Thyroid gland (tissue), 4 donors: ENCODE data around the gene MYLK. TPM values are rescaled to one million over a fixed set of nuclear protein-coding genes. Genes with fewer than 3 reads are reported as not detected.
"Not testable (repeated sequence)": the region's sequence is repeated elsewhere in the genome, so short reads cannot be mapped to it uniquely, and the experiment has no call there.

Experiments used
- DNase-seq, 2 donors: peaks; one replicate each; pipeline ENCODE4 v3.0.0-alpha.2; 2019
- H3K27ac ChIP-seq, 3 donors: fragments of 200-600 bp; sonication (generic); 1 replicate in 2 of 3; 2 replicates in 1 of 3; pipeline ENCODE4 v1.5.1; 2016 to 2019; ENCODE audit warnings: mild to moderate bottlenecking in 1 of 3, moderate library complexity in 1 of 3
- H3K27me3 ChIP-seq: fragments of 200-600 bp; sonication (generic); one replicate; pipeline ENCODE4 v1.5.1; 2019
- H3K36me3 ChIP-seq, 2 donors: fragments of 200-600 bp; sonication (generic); one replicate each; pipeline ENCODE4 v1.5.1; 2016 to 2019
- H3K4me1 ChIP-seq, 2 donors: fragments of 200-600 bp; sonication (generic); one replicate each; pipeline ENCODE4 v1.5.1; 2017 to 2019
- H3K4me3 ChIP-seq, 3 donors: fragments of 200-600 bp; sonication (generic); replicated peaks in 1 of 3; 1 replicate in 2 of 3; 2 replicates in 1 of 3; pipeline ENCODE4 v1.5.1; 2016; ENCODE audit warnings: mild to moderate bottlenecking in 1 of 3
- H3K9me3 ChIP-seq: fragments of 200-600 bp; sonication (generic); one replicate; pipeline ENCODE4 v1.5.1; 2017
- CTCF ChIP-seq, 6 experiments: fragments of 200-600 bp in 3 of 6; fragments of 450-650 bp in 3 of 6; sonication (generic) in 3 of 6; IDR thresholded peaks; one replicate each; pipeline ENCODE4 v1.5.1; 2016 to 2019; ENCODE audit warnings: antibody characterized with exemption in 6 of 6, mild to moderate bottlenecking in 2 of 6, inconsistent platforms in 1 of 6, moderate library complexity in 1 of 6
- POLR2A ChIP-seq, 2 donors: fragments of 450-650 bp; IDR thresholded peaks; one replicate each; pipeline ENCODE4 v1.6.1; 2017; ENCODE audit warnings: antibody characterized with exemption in 2 of 2, mild to moderate bottlenecking in 2 of 2, moderate library complexity in 1 of 2
- WGBS, 2 donors: methylation state at CpG; one replicate each; pipeline ENCODE4 v1.1.5; 2017; 5-methylcytosine and 5-hydroxymethylcytosine counted together
- intact Hi-C: fragments of 100-400 bp; cut with DNase I; formaldehyde crosslinking; loops from one replicate; pipeline ENCODE4 v1.15.1; 2023
- total RNA-seq, 4 donors: library from RNA; depleted of rRNA; stranded (reverse); fragments of >200 nt; gene quantifications; one replicate each; pipeline ENCODE4 v1.2.3, GENCODE V29; 2016

The MYLK gene
- total RNA-seq, 4 donors from 2014 or later, result 28.9 to 51.2 (median 37.4) TPM

GRCh38 chr3:123716411-123716810 lies 167.7 kb downstream of the MYLK start:
- H3K36me3 ChIP-seq, result no peaks in the 10 kb centered on the region
- intact Hi-C loops, result loop anchor here (5.0 kb wide), 1 partner anchor 64 kb away; no protein-coding TSS in a partner anchor
- no peaks in the 10 kb centered on the region for H3K27me3 ChIP-seq
- 84 to 90% methylated on average over 4 of the region's 4 CpGs for WGBS, 2 donors
- H3K9me3 ChIP-seq, result no peaks in the 10 kb centered on the region
- no peak overlapping the region for H3K4me3 ChIP-seq
- no peak for TF ChIP-seq POLR2A (IDR thresholded peaks at IDR 0.05)
- TF ChIP-seq CTCF (IDR thresholded peaks at IDR 0.05), result no peak
- H3K4me1 ChIP-seq, result peaks cover 3 to 32% of the 10 kb centered on the region in 2 donors
- DNase-seq, result no peak
- no peak overlapping the region for H3K27ac ChIP-seq

- intact Hi-C loops, result no loop called here
- no peak for TF ChIP-seq CTCF (IDR thresholded peaks at IDR 0.05)
- TF ChIP-seq POLR2A (IDR thresholded peaks at IDR 0.05), result no peak
- WGBS, 2 donors, result 83 to 90% methylated on average over 8 of the region's 8 CpGs
- Histone ChIP-seq H3K27ac (no peak overlapping the region), H3K9me3 (no peaks in the 10 kb centered on the region), H3K4me1 (peaks cover 0 to 10% of the 10 kb centered on the region in 2 donors), H3K27me3 (no peaks in the 10 kb centered on the region), H3K4me3 (no peak overlapping the region), H3K36me3 (no peaks in the 10 kb centered on the region)
- DNase-seq, result no peak
Measured at GRCh38 chr3:123713211-123713610, 170.9 kb downstream of the MYLK start.

- WGBS, 2 donors, result 56 to 65% methylated on average over 11 of the region's 14 CpGs
- no peak overlapping the region for H3K4me3 ChIP-seq
- H3K36me3 ChIP-seq, result no peaks in the 10 kb centered on the region
- no peaks in the 10 kb centered on the region for H3K27me3 ChIP-seq
- no peak for DNase-seq
- H3K27ac ChIP-seq, result no peak overlapping the region
- no peak for TF ChIP-seq CTCF (IDR thresholded peaks at IDR 0.05)
- TF ChIP-seq POLR2A (IDR thresholded peaks at IDR 0.05), result no peak
- no peaks in the 10 kb centered on the region for H3K9me3 ChIP-seq
- intact Hi-C loops, result no loop called here
- peaks cover 0 to 10% of the 10 kb centered on the region in 2 donors for H3K4me1 ChIP-seq
Measured at GRCh38 chr3:123712077-123712860, 171.9 kb downstream of the MYLK start.

GRCh38 chr3:123711356-123711755 lies 172.8 kb downstream of the MYLK start:
- WGBS, 2 donors, result 85 to 96% methylated on average over 3 of the region's 3 CpGs
- Histone ChIP-seq H3K36me3 (no peaks in the 10 kb centered on the region), H3K4me3 (no peak overlapping the region), H3K4me1 (peaks cover 0 to 10% of the 10 kb centered on the region in 2 donors), H3K9me3 (no peaks in the 10 kb centered on the region), H3K27me3 (no peaks in the 10 kb centered on the region), H3K27ac (no peak overlapping the region)
- no peak for TF ChIP-seq POLR2A (IDR thresholded peaks at IDR 0.05)
- TF ChIP-seq CTCF (IDR thresholded peaks at IDR 0.05), result no peak
- intact Hi-C loops, result no loop called here
- DNase-seq, result no peak

- Histone ChIP-seq H3K27ac (no peak overlapping the region), H3K27me3 (no peaks in the 10 kb centered on the region), H3K4me1 (peaks cover 0 to 10% of the 10 kb centered on the region in 2 donors), H3K36me3 (no peaks in the 10 kb centered on the region), H3K4me3 (no peak overlapping the region), H3K9me3 (no peaks in the 10 kb centered on the region)
- 80 to 90% methylated on average over 7 to 10 of the region's 10 CpGs for WGBS, 2 donors
- intact Hi-C loops, result no loop called here
- TF ChIP-seq POLR2A (IDR thresholded peaks at IDR 0.05) (no peak), CTCF (IDR thresholded peaks at IDR 0.05) (no peak)
- DNase-seq, result no peak
Measured at GRCh38 chr3:123708531-123708930, 175.6 kb downstream of the MYLK start.

- H3K4me3 ChIP-seq, intact Hi-C loops, H3K9me3 ChIP-seq, H3K36me3 ChIP-seq, H3K27me3 ChIP-seq, H3K4me1 ChIP-seq, DNase-seq, H3K27ac ChIP-seq: not testable (repeated sequence)
- 81 to 97% methylated on average over 6 to 7 of the region's 7 CpGs for WGBS, 2 donors
Measured at GRCh38 chr3:123707641-123708040, 176.5 kb downstream of the MYLK start.
